OCI-LY3 (cell line): ENCODE measurements around the gene CADM2.

ENCODE experiments used
- H2AFZ ChIP-seq: fragments of 200-600, 300-600 bp; shearing (Covaris generic); 2 replicates; pipeline ENCODE4 v1.6.0; 2014; ENCODE audit warnings: antibody characterized with exemption, low read depth, low read length
- H3K27ac ChIP-seq: fragments of 200-600, 300-600 bp; sonication (generic); 2 replicates; pipeline ENCODE4 v1.5.1; 2014; ENCODE audit warnings: mild to moderate bottlenecking, low read length, moderate library complexity, mixed read lengths
- H3K27me3 ChIP-seq: fragments of 200-600, 300-600 bp; sonication (generic); 2 replicates; pipeline ENCODE4 v1.6.1; 2014; ENCODE audit warnings: low read depth, low read length, mixed read lengths
- H3K36me3 ChIP-seq: fragments of 200-600, 300-600 bp; sonication (generic); replicated peaks from 2 replicates; pipeline ENCODE3; 2014; ENCODE audit warnings: low read depth, low read length, mixed read lengths
- H3K4me1 ChIP-seq: fragments of 300-600, 200-600 bp; sonication (generic); 2 replicates; pipeline ENCODE4 v1.6.1; 2014; ENCODE audit warnings: low read length, mixed read lengths
- H3K4me2 ChIP-seq: fragments of 200-600, 300-600 bp; sonication (generic); 2 replicates; pipeline ENCODE4 v1.6.1; 2014; ENCODE audit warnings: low read length, mixed read lengths
- H3K4me3 ChIP-seq: fragments of 300-600, 200-600 bp; sonication (generic); 2 replicates; pipeline ENCODE4 v1.5.1; 2014; ENCODE audit warnings: antibody characterized with exemption, mild to moderate bottlenecking, low read length, moderate library complexity
- H3K79me2 ChIP-seq: fragments of 300-600, 200-600 bp; shearing (Covaris generic); 2 replicates; pipeline ENCODE4 v1.6.1; 2014; ENCODE audit warnings: mild to moderate bottlenecking, low read length, mixed read lengths
- H3K9ac ChIP-seq: fragments of 300-600, 200-600 bp; shearing (Covaris generic); 2 replicates; pipeline ENCODE4 v1.6.0; 2014; ENCODE audit warnings: mild to moderate bottlenecking, low read length, moderate library complexity
- H3K9me3 ChIP-seq: fragments of 200-600, 300-600 bp; shearing (Covaris generic); 2 replicates; pipeline ENCODE4 v1.6.1; 2014; ENCODE audit warnings: low read length, mixed read lengths; ENCODE audit not compliant: insufficient read depth
- H4K20me1 ChIP-seq: fragments of 200-600, 300-600 bp; sonication (generic); 2 replicates; pipeline ENCODE4 v1.6.1; 2016; ENCODE audit warnings: low read length, mixed read lengths; ENCODE audit not compliant: insufficient read depth
- EZH2phosphoT487 ChIP-seq: fragments of 200-600 bp; shearing (Covaris generic); IDR thresholded peaks from 2 replicates; pipeline ENCODE4 v1.6.1; 2018; ENCODE audit warnings: antibody characterized with exemption, mixed run types, low read depth
- TF ChIP-seq, protein P1 (sequence below): fragments of 200-600, 300-600 bp; sonication (generic); IDR thresholded peaks from 2 replicates; pipeline ENCODE4 v1.5.1; 2014; ENCODE audit warnings: antibody characterized with exemption, low read length, low read depth

The CADM2 gene

DNA sequence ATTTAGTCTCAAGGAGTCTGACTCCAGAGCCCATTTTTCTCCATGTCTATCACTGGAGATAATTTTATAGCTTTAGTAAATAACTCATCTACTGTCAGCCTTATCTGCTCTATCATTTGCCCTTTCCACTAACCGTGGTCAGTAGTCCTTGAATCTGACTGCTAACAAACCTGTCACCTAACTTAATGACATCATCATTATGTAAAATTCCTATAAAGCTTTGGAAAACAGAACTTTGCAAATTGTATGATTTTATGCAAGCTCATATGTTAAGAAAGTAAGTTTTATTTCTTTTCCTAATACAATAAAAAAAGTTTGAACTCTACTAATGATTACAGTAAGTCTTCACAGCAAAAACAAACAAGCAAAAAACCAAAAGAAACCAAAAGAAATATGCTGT is 293.9 kb downstream of the CADM2 start:
- Histone ChIP-seq H3K4me3 (no peak overlapping the region), H3K27ac (no peak overlapping the region), H3K4me1 (no peaks in the 10 kb centered on the region)

DNA sequence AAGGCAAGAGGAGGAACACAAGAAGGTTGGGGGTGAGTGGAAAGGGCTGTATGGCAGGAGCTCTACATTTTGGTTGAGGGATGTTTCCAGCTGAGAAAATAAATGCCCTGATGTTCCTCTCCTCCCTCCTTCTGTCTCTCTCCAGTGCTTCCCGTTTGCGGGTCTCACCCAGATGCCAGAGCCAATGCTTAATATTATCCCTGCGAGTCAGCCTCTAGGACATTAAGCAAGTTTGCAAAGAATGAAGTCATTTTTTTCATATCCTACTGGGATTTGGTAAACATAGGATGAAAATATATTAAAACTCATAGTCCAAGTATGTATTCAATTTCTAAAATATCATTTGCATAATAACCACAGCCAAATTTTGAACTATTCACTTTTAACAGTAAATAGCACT is 295.9 kb downstream of the CADM2 start:
- H3K4me2 ChIP-seq, result no peak overlapping the region
- no peaks in the 10 kb centered on the region for H3K9me3 ChIP-seq
- no peak overlapping the region for H3K27ac ChIP-seq
- no peaks in the 10 kb centered on the region for H3K36me3 ChIP-seq
- no peaks in the 10 kb centered on the region for H3K27me3 ChIP-seq
- TF ChIP-seq, protein P1, sequence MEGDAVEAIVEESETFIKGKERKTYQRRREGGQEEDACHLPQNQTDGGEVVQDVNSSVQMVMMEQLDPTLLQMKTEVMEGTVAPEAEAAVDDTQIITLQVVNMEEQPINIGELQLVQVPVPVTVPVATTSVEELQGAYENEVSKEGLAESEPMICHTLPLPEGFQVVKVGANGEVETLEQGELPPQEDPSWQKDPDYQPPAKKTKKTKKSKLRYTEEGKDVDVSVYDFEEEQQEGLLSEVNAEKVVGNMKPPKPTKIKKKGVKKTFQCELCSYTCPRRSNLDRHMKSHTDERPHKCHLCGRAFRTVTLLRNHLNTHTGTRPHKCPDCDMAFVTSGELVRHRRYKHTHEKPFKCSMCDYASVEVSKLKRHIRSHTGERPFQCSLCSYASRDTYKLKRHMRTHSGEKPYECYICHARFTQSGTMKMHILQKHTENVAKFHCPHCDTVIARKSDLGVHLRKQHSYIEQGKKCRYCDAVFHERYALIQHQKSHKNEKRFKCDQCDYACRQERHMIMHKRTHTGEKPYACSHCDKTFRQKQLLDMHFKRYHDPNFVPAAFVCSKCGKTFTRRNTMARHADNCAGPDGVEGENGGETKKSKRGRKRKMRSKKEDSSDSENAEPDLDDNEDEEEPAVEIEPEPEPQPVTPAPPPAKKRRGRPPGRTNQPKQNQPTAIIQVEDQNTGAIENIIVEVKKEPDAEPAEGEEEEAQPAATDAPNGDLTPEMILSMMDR, result no peak
- no peak for TF ChIP-seq EZH2phosphoT487
- peaks cover 3% of the 10 kb centered on the region; the same call in 1 of the 2 replicates for H3K4me1 ChIP-seq
- no peaks in the 10 kb centered on the region for H4K20me1 ChIP-seq
- no peak overlapping the region for H3K4me3 ChIP-seq
- no peaks in the 10 kb centered on the region for H3K79me2 ChIP-seq
- H3K9ac ChIP-seq, result no peak overlapping the region
- no peak overlapping the region for H2AFZ ChIP-seq

More for the DNA sequence above, 293.9 kb downstream of the CADM2 start:
- no peak overlapping the region for H3K9ac ChIP-seq
- H4K20me1 ChIP-seq, result no peaks in the 10 kb centered on the region
- no peak overlapping the region for H3K4me2 ChIP-seq
- no peaks in the 10 kb centered on the region for H3K27me3 ChIP-seq
- no peak overlapping the region for H2AFZ ChIP-seq
- TF ChIP-seq, protein P1, result no peak
- no peak for TF ChIP-seq EZH2phosphoT487
- H3K9me3 ChIP-seq, result no peaks in the 10 kb centered on the region
- no peaks in the 10 kb centered on the region for H3K79me2 ChIP-seq
- no peaks in the 10 kb centered on the region for H3K36me3 ChIP-seq

DNA sequence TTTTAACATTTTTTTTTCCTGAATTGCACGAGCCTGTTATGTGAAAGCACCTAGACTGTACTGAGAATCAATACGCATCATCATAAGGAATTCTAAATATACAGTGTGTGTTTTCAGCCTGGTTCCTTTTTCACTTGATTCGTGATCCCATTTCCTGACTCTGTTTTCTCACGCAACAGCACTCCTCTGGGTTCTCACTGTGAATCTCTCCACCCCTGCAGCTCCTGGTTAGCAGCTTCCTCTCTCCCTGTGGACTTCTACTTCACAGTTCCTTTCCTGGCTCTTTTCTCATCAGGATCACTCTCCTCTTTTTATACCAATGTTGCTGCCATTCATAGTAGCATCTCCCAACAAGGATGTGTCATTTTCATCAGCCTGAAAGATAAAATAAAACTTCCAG is 297.2 kb downstream of the CADM2 start:
- Histone ChIP-seq H3K9me3 (no peaks in the 10 kb centered on the region), H3K27ac (no peak overlapping the region), H3K9ac (no peak overlapping the region), H3K79me2 (no peaks in the 10 kb centered on the region), H2AFZ (no peak overlapping the region; the same call in 1 of the 2 replicates), H3K4me1 (peaks cover 3% of the 10 kb centered on the region; the same call in 1 of the 2 replicates), H3K36me3 (no peaks in the 10 kb centered on the region), H3K4me3 (no peak overlapping the region), H3K27me3 (no peaks in the 10 kb centered on the region), H3K4me2 (0 out of 2 replicates have a peak overlapping the region, but pooled peaks have one; percentile 2), H4K20me1 (no peaks in the 10 kb centered on the region)
- TF ChIP-seq EZH2phosphoT487, result no peak
- TF ChIP-seq, protein P1, result no peak

DNA sequence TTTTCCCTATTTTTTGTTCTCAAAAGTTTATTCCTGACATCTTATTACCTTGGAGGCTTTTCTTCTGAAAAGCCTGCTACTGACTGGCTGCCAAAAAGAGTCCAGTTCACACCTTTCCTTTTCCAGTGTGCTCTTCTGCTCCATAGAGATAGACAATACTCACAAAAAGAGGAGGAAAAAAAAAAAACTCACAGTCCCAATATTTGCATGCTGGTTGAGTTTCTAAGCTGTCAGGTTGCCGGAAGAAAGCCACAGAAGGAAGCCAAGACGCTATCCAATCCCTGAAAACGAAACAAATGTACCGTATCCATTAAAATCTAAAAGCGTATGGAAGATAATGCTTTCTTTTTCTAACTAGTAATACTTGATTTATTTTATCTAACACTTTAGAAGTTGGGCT is 299.5 kb downstream of the CADM2 start:
- H3K9me3 ChIP-seq, result no peaks in the 10 kb centered on the region
- no peak overlapping the region for H3K9ac ChIP-seq
- no peak overlapping the region for H3K4me2 ChIP-seq
- H3K36me3 ChIP-seq, result no peaks in the 10 kb centered on the region
- H3K27ac ChIP-seq, result no peak overlapping the region
- H3K4me1 ChIP-seq, result peaks cover 3% of the 10 kb centered on the region; the same call in 1 of the 2 replicates
- H2AFZ ChIP-seq, result no peak overlapping the region
- H4K20me1 ChIP-seq, result no peaks in the 10 kb centered on the region
- no peak for TF ChIP-seq EZH2phosphoT487
- no peaks in the 10 kb centered on the region for H3K79me2 ChIP-seq
- H3K27me3 ChIP-seq, result no peaks in the 10 kb centered on the region
- H3K4me3 ChIP-seq, result no peak overlapping the region
